NCI-H748 (cell line): Measurements from ENCODE around the gene TSPAN33.
"Not testable (repeated sequence)": the region's sequence is repeated elsewhere in the genome, so short reads cannot be mapped to it uniquely, and the experiment has no call there.

ENCODE experiments used
- DNase-seq: peaks from one replicate; lab custom pipeline; 2025; ENCODE audit not compliant: unreplicated experiment; lab: John Stamatoyannopoulos, UW

TSPAN33 gene

DNA sequence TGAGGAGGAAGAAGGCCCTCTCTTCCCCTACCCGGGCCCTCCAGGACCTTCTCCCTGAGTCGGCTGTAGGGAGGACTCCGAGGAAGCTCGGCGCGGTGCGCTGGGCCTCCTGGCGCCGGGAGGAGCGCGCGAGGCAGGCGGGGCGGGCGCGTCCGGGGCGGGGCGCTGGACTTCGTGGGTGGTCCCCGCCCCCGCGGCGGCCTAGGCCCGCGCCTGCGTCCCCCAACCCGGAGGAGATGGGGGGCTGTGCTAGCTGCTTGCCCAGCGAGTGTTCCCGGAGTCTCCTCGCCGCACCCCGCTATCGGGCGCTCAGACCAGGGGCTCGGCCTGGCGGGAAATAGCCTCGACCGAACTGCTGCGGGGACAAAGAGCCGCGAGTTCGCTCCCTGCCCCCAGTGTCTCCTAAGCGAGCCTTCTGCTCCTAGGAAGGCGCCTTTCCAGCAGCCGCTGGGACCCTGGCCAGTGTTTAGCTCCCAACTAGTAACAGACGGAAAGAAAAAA is 24.7 kb downstream of the TSPAN33 start:
- peak; percentile 19 for DNase-seq

- no peak for DNase-seq
These were observed 25.4 kb downstream of the TSPAN33 start for GRCh38 chr7:129169686-129170440.

DNA sequence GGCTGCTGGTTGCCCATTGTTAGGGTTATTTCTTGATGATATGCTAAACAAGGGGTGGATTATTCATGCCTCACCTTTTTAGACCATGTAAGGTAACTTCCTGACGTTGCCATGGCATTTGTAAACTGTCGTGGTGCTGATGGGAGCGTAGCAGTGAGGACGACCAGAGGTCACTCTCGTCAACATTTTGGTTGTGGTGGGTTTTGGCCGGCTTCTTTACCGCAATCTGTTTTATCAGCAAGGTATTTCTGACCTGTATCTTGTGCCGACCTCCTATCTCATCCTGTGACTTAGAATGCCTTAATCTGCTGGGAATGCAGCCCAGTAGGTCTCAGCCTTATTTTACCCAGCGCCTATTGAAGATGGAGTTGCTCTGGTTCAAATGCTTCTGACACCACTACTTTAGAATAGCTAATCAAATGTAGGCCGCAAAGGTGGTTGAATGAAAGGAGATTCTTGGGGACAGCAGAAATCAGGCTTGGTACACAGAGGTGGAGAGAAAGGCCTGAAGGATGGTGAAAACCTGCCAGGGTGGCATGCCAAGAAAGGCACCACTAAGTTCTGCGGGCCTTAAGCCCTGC is 26.0 kb downstream of the TSPAN33 start:
- DNase-seq: no peak

DNA sequence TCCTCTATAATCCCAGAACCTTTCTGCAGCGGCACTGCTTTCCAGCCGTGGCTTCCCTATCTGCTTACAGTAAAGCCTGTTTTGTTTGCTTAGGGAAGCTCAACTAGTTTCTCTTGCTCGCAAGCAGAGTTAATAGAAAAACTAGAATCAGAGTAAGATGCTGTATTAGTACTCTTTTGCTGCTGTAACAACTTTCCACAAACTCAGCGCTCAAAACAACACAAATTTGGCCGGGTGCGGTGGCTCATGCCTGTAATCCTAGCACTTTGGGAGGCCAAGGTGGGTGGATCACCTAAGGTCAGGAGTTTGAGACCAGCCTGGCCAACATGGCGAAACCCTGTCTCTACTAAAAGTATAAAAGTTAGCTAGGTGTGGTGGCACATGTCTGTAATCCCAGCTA is 29.4 kb downstream of the TSPAN33 start:
- DNase-seq: not testable (repeated sequence)

DNA sequence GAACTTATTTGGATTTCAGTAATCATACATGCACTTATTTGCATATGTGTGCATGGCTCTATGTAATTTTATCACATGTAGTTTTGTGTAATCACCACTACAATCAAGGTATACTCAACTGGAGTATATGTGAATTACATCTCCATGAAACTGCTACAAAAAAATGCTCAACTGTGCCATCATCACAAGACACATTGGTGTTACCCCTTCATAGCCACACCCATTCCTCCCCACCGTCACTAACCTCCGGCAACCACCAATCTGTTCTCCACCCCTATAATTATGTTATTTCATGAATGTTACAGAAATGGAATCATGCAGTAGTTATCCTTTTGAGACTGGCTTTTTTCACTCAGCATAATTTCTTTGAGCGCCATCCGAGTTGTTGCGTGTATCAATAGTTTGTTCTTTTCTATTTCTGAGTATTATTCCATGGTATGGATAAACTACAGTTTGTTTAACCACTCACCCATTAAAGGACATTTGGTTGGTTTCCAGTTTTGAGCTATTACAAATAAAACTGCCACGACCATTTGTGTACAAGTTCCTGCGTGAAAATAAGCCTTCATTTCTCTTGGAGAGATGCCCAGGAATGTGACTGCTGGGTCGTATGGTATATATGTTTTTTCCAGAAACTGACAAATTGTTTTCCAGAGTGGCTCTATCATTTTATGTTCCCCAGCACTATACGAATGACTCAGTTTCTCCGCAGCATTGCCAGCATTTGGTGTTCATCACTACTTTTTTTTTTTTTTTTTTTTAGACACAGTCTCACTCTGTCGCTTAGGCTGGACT is 32.6 kb downstream of the TSPAN33 start:
- DNase-seq: peak; percentile 52

- DNase-seq: no peak
These were observed 40.6 kb downstream of the TSPAN33 start for GRCh38 chr7:129184981-129185670.

GRCh38 chr7:129186749-129187260 is 42.3 kb downstream of the TSPAN33 start:
- no peak for DNase-seq

GRCh38 chr7:129187681-129188371 is 43.3 kb downstream of the TSPAN33 start:
- DNase-seq: no peak

- peak; percentile 42 for DNase-seq
These were observed 43.9 kb downstream of the TSPAN33 start, which contains the start of gene SMO for GRCh38 chr7:129188372-129188891. Gene SMO, plus strand, starts transcription at chr7:129188633. Its CDS starts 519 bp downstream, at chr7:129189152.

GRCh38 chr7:129188892-129189660 is 44.6 kb downstream of the TSPAN33 start:
- DNase-seq: peak; percentile 41

GRCh38 chr7:129189661-129190310 is 45.3 kb downstream of the TSPAN33 start:
- DNase-seq: no peak

DNA sequence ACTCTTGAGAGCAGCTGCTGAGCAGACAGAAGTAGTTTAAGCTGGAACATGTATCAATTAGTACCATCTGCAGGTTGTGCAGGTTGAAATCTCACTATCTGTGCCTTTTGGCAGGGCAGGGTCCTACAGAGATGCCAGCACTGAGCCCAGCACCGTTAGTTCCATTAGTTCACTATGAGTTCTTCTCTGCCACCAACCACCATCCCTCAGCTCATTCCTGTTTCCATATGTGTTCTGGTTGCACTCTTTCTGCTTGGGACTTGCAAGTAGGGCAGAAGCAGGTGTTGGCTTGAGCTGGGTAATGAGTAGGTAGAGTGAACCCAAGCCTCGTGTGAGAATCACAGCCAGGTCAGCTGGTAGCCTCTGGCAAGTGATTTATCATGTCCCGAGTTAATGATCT is 46.8 kb downstream of the TSPAN33 start:
- no peak for DNase-seq

DNA sequence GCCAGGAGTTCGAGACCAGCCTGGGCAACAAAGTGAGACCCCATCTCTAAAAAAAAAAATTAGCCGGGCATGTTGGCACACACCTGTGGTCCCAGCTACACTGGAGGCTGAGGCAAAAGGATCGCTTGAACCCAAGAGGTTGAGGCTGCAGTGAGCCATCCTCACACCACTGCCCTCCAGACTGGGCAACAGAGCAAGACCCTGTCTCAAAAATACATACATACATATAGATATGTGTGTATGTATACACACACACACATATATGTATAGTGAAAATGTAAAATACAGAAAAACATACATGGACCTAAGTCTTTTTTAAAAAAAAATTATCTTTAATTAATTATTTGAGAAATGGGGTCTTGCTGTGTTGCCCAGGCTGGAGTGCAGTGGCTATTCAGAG is 49.4 kb downstream of the TSPAN33 start:
- DNase-seq: no peak

DNA sequence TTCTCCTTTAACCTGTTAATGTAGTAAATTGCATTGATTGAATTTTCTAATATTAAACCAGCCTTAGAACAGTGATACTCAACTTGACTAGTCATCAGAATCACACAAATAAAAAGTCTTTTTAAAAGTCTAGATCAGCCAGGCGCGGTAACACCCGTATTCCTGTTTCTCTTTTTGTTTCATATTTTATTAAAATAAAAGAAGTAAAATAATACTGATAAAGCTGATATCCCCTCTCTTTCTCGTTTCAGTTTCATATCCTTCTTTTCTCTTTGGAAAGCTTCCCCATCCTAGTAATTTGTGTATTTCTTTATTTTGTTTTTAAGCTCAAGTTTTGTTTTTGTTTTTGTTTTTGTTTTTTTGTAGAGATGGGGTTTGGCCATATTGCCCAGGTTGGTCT is 53.3 kb downstream of the TSPAN33 start:
- DNase-seq: no peak

GRCh38 chr7:129199406-129199805 is 54.9 kb downstream of the TSPAN33 start:
- no peak for DNase-seq

DNA sequence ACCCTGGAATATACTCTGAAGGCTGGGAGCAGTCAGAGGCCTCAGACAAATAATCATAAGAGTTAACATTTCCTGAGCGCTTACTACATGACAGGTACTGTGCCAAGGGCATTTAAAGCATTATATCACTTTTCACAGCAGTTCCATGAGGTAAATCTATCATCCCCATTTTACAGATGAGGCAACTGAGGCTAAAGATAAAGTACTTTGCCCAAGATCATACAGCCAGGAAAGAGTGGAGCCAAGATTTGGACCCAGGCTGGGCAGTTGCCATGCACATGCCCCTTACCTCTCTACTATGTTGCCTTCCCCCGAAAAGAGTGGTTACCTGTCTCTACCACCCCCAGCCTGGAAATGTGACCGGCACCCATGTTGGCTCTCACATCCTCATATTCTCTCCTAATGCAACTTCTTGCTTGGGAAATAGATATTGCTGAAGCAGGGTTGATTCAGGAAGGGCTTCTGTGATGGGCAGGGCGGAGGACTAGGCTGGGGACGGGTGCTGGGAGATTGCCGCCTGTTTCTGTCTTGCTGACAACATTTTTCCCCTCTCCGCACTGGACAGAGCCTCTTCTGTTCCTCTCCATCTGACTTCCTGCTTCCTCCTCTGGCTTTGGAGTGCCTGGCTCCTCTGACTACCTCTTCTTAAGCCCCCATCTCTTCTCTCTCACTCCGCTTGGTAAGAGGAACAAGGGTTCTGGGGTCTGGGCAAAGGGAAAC is 57.7 kb downstream of the TSPAN33 start:
- DNase-seq: no peak

- no peak for DNase-seq
These were observed 58.7 kb downstream of the TSPAN33 start for GRCh38 chr7:129203050-129203741.
